WI38 (cell line): ENCODE measurements around the gene MSI2.
A peak's percentile ranks its signal among the peaks of the same experiment; 100 is the strongest.

Experiments
- H3K4me3 ChIP-seq: 2 replicates; pipeline ENCODE4 v1.5.1; 2011; ENCODE audit warnings: low read depth, mild to moderate bottlenecking, control low read depth, low read length
- CTCF ChIP-seq: IDR thresholded peaks from 2 replicates; pipeline ENCODE4 v1.5.1; 2012; ENCODE audit warnings: low read depth, mild to moderate bottlenecking, control low read depth, low read length

Gene MSI2

GRCh38 chr17:57246257-57246656 lies 10.1 kb upstream of the MSI2 start:
- TF ChIP-seq CTCF = no peak
- no peak overlapping the region for H3K4me3 ChIP-seq

GRCh38 chr17:57247261-57247660 lies 9.1 kb upstream of the MSI2 start:
- no peak for TF ChIP-seq CTCF
- no peak overlapping the region for H3K4me3 ChIP-seq

GRCh38 chr17:57247913-57248312 lies 8.4 kb upstream of the MSI2 start:
- no peak overlapping the region for H3K4me3 ChIP-seq
- no peak for TF ChIP-seq CTCF

- no peak overlapping the region for H3K4me3 ChIP-seq
- no peak for TF ChIP-seq CTCF
Observed at GRCh38 chr17:57249520-57249919, 6.8 kb upstream of the MSI2 start.

GRCh38 chr17:57251211-57251787 lies 5.0 kb upstream of the MSI2 start:
- TF ChIP-seq CTCF = no peak
- no peak overlapping the region for H3K4me3 ChIP-seq

GRCh38 chr17:57253362-57254065 lies 2.8 kb upstream of the MSI2 start:
- no peak for TF ChIP-seq CTCF
- no peak overlapping the region for H3K4me3 ChIP-seq

- H3K4me3 ChIP-seq = peak overlapping the region; percentile 68
- no peak for TF ChIP-seq CTCF
Observed at GRCh38 chr17:57255182-57255775, 1.0 kb upstream of the MSI2 start.
